Body of pancreas (tissue), 4 donors: Measurements from ENCODE around the gene DBR1. TPM values are rescaled to one million over a fixed set of nuclear protein-coding genes. Genes with fewer than 3 reads are reported as not detected.

Experiments used
- ATAC-seq: fragments of 150-250 bp; one replicate; pipeline ENCODE4 v1.9.1; 2016
- DNase-seq, 4 donors: peaks; one replicate each; pipeline ENCODE4 v3.0.0-alpha.2; 2019
- H3K27ac ChIP-seq, 4 donors: fragments of 200-600 bp; sonication (generic); 1 replicate in 3 of 4; 2 replicates in 1 of 4; pipeline versions ENCODE4 v1.5.1 to v1.6.1; 2016 to 2019; ENCODE audit warnings: mild to moderate bottlenecking in 1 of 4, mixed read lengths in 1 of 4, moderate library complexity in 1 of 4
- H3K27me3 ChIP-seq, 2 donors: fragments of 200-600 bp; sonication (generic); one replicate each; pipeline ENCODE4 v1.6.0; 2016; ENCODE audit warnings: mild to moderate bottlenecking in 1 of 2
- H3K36me3 ChIP-seq, 2 donors: fragments of 200-600 bp; sonication (generic); replicated peaks in 1 of 2; 2 replicates each; pipeline ENCODE4 v1.5.1; 2016; ENCODE audit warnings: low read depth in 2 of 2; ENCODE audit not compliant: insufficient read depth in 1 of 2
- H3K4me1 ChIP-seq: fragments of 200-600 bp; sonication (generic); one replicate; pipeline ENCODE4 v1.6.0; 2016
- H3K4me3 ChIP-seq, 2 donors: fragments of 200-600 bp; sonication (generic); 1 replicate in 1 of 2; 2 replicates in 1 of 2; pipeline ENCODE4 v1.5.1; 2016 to 2019
- H3K9me3 ChIP-seq, 3 donors: fragments of 200-600 bp; sonication (generic); 1 replicate in 2 of 3; 2 replicates in 1 of 3; pipeline ENCODE4 v1.5.1; 2016
- POLR2A ChIP-seq, 3 donors: fragments of 450-650 bp; IDR thresholded peaks; one replicate each; pipeline ENCODE4 v1.6.1; 2016; ENCODE audit warnings: antibody characterized with exemption in 3 of 3, mild to moderate bottlenecking in 2 of 3
- WGBS, 2 donors: methylation state at CpG; one replicate each; pipeline ENCODE4 v1.1.5; 2017; 5-methylcytosine and 5-hydroxymethylcytosine counted together
- intact Hi-C: fragments of 100-400 bp; cut with DNase I; formaldehyde crosslinking; loops from one replicate; pipeline ENCODE4 v1.15.1; 2023
- total RNA-seq, 2 donors: library from RNA; depleted of rRNA; stranded (reverse); fragments of >200 nt; gene quantifications; one replicate each; pipeline ENCODE4 v1.1.0, GENCODE V29; 2016
- TF ChIP-seq, protein P1 (sequence below), 7 experiments: fragments of 450-650 bp in 4 of 7; fragments of 200-600 bp in 3 of 7; sonication (generic) in 3 of 7; IDR thresholded peaks; one replicate each; pipeline ENCODE4 v1.5.1; 2016 to 2019; ENCODE audit warnings: antibody characterized with exemption in 7 of 7

DBR1 gene
- total RNA-seq, 2 donors from 2014 or later: 4.3 to 11.7 TPM

GRCh38 chr3:138112362-138112761 lies 62.4 kb downstream of the DBR1 start:
- Histone ChIP-seq H3K27me3 (no peaks in the 10 kb centered on the region), H3K4me3 (no peak overlapping the region), H3K36me3 (no peaks in the 10 kb centered on the region), H3K27ac (peak overlapping the region in 2 of 4 donors; percentile 84 to 93), H3K9me3 (no peaks in the 10 kb centered on the region), H3K4me1 (peaks cover 11% of the 10 kb centered on the region)
- no peak for TF ChIP-seq POLR2A (IDR thresholded peaks at IDR 0.05)
- TF ChIP-seq, protein P1, sequence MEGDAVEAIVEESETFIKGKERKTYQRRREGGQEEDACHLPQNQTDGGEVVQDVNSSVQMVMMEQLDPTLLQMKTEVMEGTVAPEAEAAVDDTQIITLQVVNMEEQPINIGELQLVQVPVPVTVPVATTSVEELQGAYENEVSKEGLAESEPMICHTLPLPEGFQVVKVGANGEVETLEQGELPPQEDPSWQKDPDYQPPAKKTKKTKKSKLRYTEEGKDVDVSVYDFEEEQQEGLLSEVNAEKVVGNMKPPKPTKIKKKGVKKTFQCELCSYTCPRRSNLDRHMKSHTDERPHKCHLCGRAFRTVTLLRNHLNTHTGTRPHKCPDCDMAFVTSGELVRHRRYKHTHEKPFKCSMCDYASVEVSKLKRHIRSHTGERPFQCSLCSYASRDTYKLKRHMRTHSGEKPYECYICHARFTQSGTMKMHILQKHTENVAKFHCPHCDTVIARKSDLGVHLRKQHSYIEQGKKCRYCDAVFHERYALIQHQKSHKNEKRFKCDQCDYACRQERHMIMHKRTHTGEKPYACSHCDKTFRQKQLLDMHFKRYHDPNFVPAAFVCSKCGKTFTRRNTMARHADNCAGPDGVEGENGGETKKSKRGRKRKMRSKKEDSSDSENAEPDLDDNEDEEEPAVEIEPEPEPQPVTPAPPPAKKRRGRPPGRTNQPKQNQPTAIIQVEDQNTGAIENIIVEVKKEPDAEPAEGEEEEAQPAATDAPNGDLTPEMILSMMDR (IDR thresholded peaks at IDR 0.05): no peak
- no peak for ATAC-seq
- 57 to 77% methylated on average over 8 of the region's 8 CpGs for WGBS, 2 donors
- no peak for DNase-seq
- intact Hi-C loops: no loop called here

Other genes starting within 250 kb of the DBR1 start
- 10 to 100 TPM in 1 of 2 donors, 1 to 10 TPM in 1; 2.0 to 10.1 TPM for gene CLDN18, start 164.8 kb downstream of the DBR1 start, total RNA-seq
- 10 to 100 TPM; 33.7 to 70.2 TPM for gene DZIP1L, start 59.3 kb downstream of the DBR1 start, total RNA-seq
- 1 to 10 TPM; 1.8 to 4.0 TPM for gene A4GNT, start 42.5 kb downstream of the DBR1 start, total RNA-seq
- 100 to 1,000 TPM in 1 of 2 donors, 10 to 100 TPM in 1; 29.8 to 103 TPM for gene ARMC8, start 12.4 kb upstream of the DBR1 start, total RNA-seq
- gene NME9, start 154.9 kb upstream of the DBR1 start, total RNA-seq: 1 to 10 TPM in 1 of 2 donors, not detected in 1; 1.3 TPM
- 10 to 100 TPM in 1 of 2 donors, 1 to 10 TPM in 1; 9.9 to 20.1 TPM for gene MRAS, start 173.7 kb upstream of the DBR1 start, total RNA-seq